GM12878 (cell line): ENCODE results near the gene MAST4.

Experiments
- TF ChIP-seq, protein P1 (sequence below), 3 experiments: IDR thresholded peaks in 2 of 3; conservative IDR thresholded peaks in 1 of 3; 2 replicates each; pipeline ENCODE4 v1.5.1; 2011; ENCODE audit warnings: low read depth in 3 of 3, low read length in 3 of 3, mild to moderate bottlenecking in 3 of 3, control low read depth in 2 of 3, moderate library complexity in 2 of 3, inconsistent platforms in 1 of 3, mixed read lengths in 1 of 3; ENCODE audit not compliant: control insufficient read depth in 2 of 3, insufficient read depth in 1 of 3; ENCODE audit errors: extremely low read depth in 1 of 3
- TF ChIP-seq, protein P2 (sequence below): fragments of 450-650 bp; conservative IDR thresholded peaks from 2 replicates; pipeline ENCODE4 v1.6.1; 2017; ENCODE audit warnings: mild to moderate bottlenecking, moderate library complexity

DNA sequence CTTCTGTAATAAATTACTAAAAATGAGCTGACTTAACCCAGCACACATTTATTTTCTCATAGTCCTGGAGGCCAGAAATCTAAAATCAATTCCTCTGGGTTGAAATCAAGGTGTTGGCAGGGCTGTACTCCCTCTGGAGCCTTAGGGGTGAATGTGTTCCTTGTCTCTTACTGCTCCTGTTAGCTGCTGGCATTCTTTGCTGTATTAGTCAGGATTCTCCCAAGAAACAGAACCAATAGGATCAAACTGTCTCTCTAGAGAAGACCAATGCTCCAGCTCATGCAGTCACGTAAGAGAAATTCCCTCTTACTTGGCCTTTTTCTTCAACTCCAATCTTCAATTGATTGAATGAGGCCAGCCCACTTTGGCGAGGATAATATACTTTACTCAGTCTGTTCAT is 615.7 kb downstream of the MAST4 start:
- TF ChIP-seq, protein P1, sequence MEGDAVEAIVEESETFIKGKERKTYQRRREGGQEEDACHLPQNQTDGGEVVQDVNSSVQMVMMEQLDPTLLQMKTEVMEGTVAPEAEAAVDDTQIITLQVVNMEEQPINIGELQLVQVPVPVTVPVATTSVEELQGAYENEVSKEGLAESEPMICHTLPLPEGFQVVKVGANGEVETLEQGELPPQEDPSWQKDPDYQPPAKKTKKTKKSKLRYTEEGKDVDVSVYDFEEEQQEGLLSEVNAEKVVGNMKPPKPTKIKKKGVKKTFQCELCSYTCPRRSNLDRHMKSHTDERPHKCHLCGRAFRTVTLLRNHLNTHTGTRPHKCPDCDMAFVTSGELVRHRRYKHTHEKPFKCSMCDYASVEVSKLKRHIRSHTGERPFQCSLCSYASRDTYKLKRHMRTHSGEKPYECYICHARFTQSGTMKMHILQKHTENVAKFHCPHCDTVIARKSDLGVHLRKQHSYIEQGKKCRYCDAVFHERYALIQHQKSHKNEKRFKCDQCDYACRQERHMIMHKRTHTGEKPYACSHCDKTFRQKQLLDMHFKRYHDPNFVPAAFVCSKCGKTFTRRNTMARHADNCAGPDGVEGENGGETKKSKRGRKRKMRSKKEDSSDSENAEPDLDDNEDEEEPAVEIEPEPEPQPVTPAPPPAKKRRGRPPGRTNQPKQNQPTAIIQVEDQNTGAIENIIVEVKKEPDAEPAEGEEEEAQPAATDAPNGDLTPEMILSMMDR (IDR thresholded peaks at IDR 0.05 in 2 of 3, conservative IDR thresholded peaks at IDR 0.05 in 1 of 3; ENCODE audit: control insufficient read depth in 2 of 3, extremely low read depth in 1 of 3, insufficient read depth in 1 of 3, low read depth in 3 of 3, low read length in 3 of 3): no peak
- TF ChIP-seq, protein P2, sequence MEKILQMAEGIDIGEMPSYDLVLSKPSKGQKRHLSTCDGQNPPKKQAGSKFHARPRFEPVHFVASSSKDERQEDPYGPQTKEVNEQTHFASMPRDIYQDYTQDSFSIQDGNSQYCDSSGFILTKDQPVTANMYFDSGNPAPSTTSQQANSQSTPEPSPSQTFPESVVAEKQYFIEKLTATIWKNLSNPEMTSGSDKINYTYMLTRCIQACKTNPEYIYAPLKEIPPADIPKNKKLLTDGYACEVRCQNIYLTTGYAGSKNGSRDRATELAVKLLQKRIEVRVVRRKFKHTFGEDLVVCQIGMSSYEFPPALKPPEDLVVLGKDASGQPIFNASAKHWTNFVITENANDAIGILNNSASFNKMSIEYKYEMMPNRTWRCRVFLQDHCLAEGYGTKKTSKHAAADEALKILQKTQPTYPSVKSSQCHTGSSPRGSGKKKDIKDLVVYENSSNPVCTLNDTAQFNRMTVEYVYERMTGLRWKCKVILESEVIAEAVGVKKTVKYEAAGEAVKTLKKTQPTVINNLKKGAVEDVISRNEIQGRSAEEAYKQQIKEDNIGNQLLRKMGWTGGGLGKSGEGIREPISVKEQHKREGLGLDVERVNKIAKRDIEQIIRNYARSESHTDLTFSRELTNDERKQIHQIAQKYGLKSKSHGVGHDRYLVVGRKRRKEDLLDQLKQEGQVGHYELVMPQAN: no peak
